ENCODE results near the gene GPC5.

Gene GPC5

GRCh38 chr13:92297971-92298942, 899.8 kb downstream of the GPC5 start:
- H3K27ac ChIP-seq: no peak overlapping the region
- no peak overlapping the region for H3K4me3 ChIP-seq (IDR thresholded peaks at IDR 0.05; ENCODE audit: insufficient read depth, low read depth, low read length)
- TF ChIP-seq CTCF (conservative IDR thresholded peaks at IDR 0.05; ENCODE audit: low read depth, low read length): no peak
- no peaks in the 10 kb centered on the region for H4K20me1 ChIP-seq (ENCODE audit: insufficient read depth)
- H3K4me2 ChIP-seq: no peak overlapping the region
- no peaks in the 10 kb centered on the region for H3K4me1 ChIP-seq (ENCODE audit: low read depth, poor library complexity, severe bottlenecking)
- H3K27me3 ChIP-seq (ENCODE audit: insufficient read depth, low read depth): no peaks in the 10 kb centered on the region
- no peaks in the 10 kb centered on the region for H3K36me3 ChIP-seq (ENCODE audit: insufficient read depth)
- H3K9ac ChIP-seq: no peak overlapping the region
- H2AFZ ChIP-seq (ENCODE audit: low read depth): no peak overlapping the region
- H3K79me2 ChIP-seq (ENCODE audit: insufficient read depth, low read depth): no peaks in the 10 kb centered on the region

- H3K27ac ChIP-seq: no peak overlapping the region
- no peaks in the 10 kb centered on the region for H3K79me2 ChIP-seq (ENCODE audit: insufficient read depth, low read depth)
- H2AFZ ChIP-seq (ENCODE audit: low read depth): no peak overlapping the region
- no peaks in the 10 kb centered on the region for H4K20me1 ChIP-seq (ENCODE audit: insufficient read depth)
- H3K27me3 ChIP-seq (ENCODE audit: insufficient read depth, low read depth): no peaks in the 10 kb centered on the region
- no peak for TF ChIP-seq CTCF (conservative IDR thresholded peaks at IDR 0.05; ENCODE audit: low read depth, low read length)
- no peak overlapping the region for H3K4me3 ChIP-seq (IDR thresholded peaks at IDR 0.05; ENCODE audit: insufficient read depth, low read depth, low read length)
- no peak overlapping the region for H3K9ac ChIP-seq
- no peak overlapping the region for H3K4me2 ChIP-seq
- H3K4me1 ChIP-seq (ENCODE audit: low read depth, poor library complexity, severe bottlenecking): no peaks in the 10 kb centered on the region
- H3K36me3 ChIP-seq (ENCODE audit: insufficient read depth): no peaks in the 10 kb centered on the region
Observed at GRCh38 chr13:92300651-92301050, 902.2 kb downstream of the GPC5 start.

GRCh38 chr13:92303428-92303827, 905.0 kb downstream of the GPC5 start:
- no peak overlapping the region for H3K9ac ChIP-seq
- no peak overlapping the region for H3K4me2 ChIP-seq
- H2AFZ ChIP-seq (ENCODE audit: low read depth): no peak overlapping the region
- no peak overlapping the region for H3K4me3 ChIP-seq (IDR thresholded peaks at IDR 0.05; ENCODE audit: insufficient read depth, low read depth, low read length)
- H3K4me1 ChIP-seq (ENCODE audit: low read depth, poor library complexity, severe bottlenecking): no peaks in the 10 kb centered on the region
- H3K27ac ChIP-seq: no peak overlapping the region
- H3K79me2 ChIP-seq (ENCODE audit: insufficient read depth, low read depth): no peaks in the 10 kb centered on the region
- no peak for TF ChIP-seq CTCF (conservative IDR thresholded peaks at IDR 0.05; ENCODE audit: low read depth, low read length)
- H3K36me3 ChIP-seq (ENCODE audit: insufficient read depth): no peaks in the 10 kb centered on the region
- no peaks in the 10 kb centered on the region for H4K20me1 ChIP-seq (ENCODE audit: insufficient read depth)
- H3K27me3 ChIP-seq (ENCODE audit: insufficient read depth, low read depth): no peaks in the 10 kb centered on the region

GRCh38 chr13:92307752-92308151, 909.3 kb downstream of the GPC5 start:
- no peaks in the 10 kb centered on the region for H3K4me1 ChIP-seq (ENCODE audit: low read depth, poor library complexity, severe bottlenecking)
- no peaks in the 10 kb centered on the region for H4K20me1 ChIP-seq (ENCODE audit: insufficient read depth)
- TF ChIP-seq CTCF (conservative IDR thresholded peaks at IDR 0.05; ENCODE audit: low read depth, low read length): no peak
- H3K4me2 ChIP-seq: no peak overlapping the region
- no peak overlapping the region for H3K27ac ChIP-seq
- H3K9ac ChIP-seq: no peak overlapping the region
- no peak overlapping the region for H3K4me3 ChIP-seq (IDR thresholded peaks at IDR 0.05; ENCODE audit: insufficient read depth, low read depth, low read length)
- no peaks in the 10 kb centered on the region for H3K27me3 ChIP-seq (ENCODE audit: insufficient read depth, low read depth)
- H3K79me2 ChIP-seq (ENCODE audit: insufficient read depth, low read depth): no peaks in the 10 kb centered on the region
- H3K36me3 ChIP-seq (ENCODE audit: insufficient read depth): no peaks in the 10 kb centered on the region
- no peak overlapping the region for H2AFZ ChIP-seq (ENCODE audit: low read depth)
